K562 (cell line): ENCODE measurements around the gene ANXA2. TPM values are rescaled to one million over a fixed set of nuclear protein-coding genes. Genes with fewer than 3 reads are reported as not detected.

Source experiments
- ATAC-seq: fragments of 200-7000 bp; cut with Tn5 transposase; 3 replicates; pipeline ENCODE4 v1.9.1; 2020; ENCODE audit warnings: moderate library complexity
- BruUV-seq: library from RNA; stranded (reverse); fragments of 400-500 nt; replicated peaks from 2 replicates; lab custom pipeline; 2021; lab: Mats Ljungman, UMichigan
- CTCF ChIA-PET: fragments of 300-600 bp; formaldehyde crosslinking; extraction: SDS; loops from one replicate; lab custom pipeline; 2021; ENCODE audit warnings: low intra/inter-chr PET ratio; lab: Yijun Ruan, JAX
- POLR2A ChIA-PET: fragments of 300-600, 350-650 bp; sonication (Branson Sonifier 250); formaldehyde crosslinking; extraction: SDS; loops from one replicate; lab custom pipeline; 2021; ENCODE audit warnings: antibody characterized with exemption, inconsistent platforms; lab: Yijun Ruan, JAX
- DNase-seq, 4 experiments: peaks; one replicate each; pipeline versions ENCODE4 v3.0.0 to v3.0.0-alpha.2; 2011 to 2018; ENCODE audit warnings: low spot score in 3 of 4, mixed read lengths in 3 of 4; ENCODE audit errors: extremely low read depth in 1 of 4
- FAIRE-seq: peaks from 2 replicates; lab custom pipeline; 2011; peaks lifted over from hg19 to GRCh38; lab: Jason Lieb, UNC
- H2AFZ ChIP-seq: 2 replicates; pipeline ENCODE4 v1.6.0; 2011; ENCODE audit warnings: low read depth, low read length, control low read depth, inconsistent platforms
- H3K27ac ChIP-seq: fragments of 200-600 bp; 3 replicates; pipeline ENCODE4 v1.8.0; 2011; ENCODE audit warnings: low read depth, mild to moderate bottlenecking, control low read depth, inconsistent platforms, low read length, moderate library complexity, mixed read lengths; ENCODE audit errors: extremely low read depth
- H3K27me3 ChIP-seq, 2 experiments: fragments of 300-600 bp in 1 of 2; 2 replicates in 1 of 2; 3 replicates in 1 of 2; pipeline versions ENCODE4 v1.6.0 to v1.8.0; 2011; ENCODE audit warnings: inconsistent platforms in 2 of 2, low read length in 2 of 2, mild to moderate bottlenecking in 1 of 2, mixed read lengths in 1 of 2, moderate library complexity in 1 of 2; ENCODE audit not compliant: control insufficient read depth in 2 of 2, insufficient read depth in 2 of 2
- H3K36me3 ChIP-seq: fragments of 300-600 bp; 3 replicates; pipeline ENCODE4 v1.8.0; 2011; ENCODE audit warnings: mild to moderate bottlenecking, low read length, inconsistent platforms; ENCODE audit not compliant: control insufficient read depth, insufficient read depth
- H3K4me1 ChIP-seq, 2 experiments: fragments of 200-600 bp in 1 of 2; replicated peaks in 1 of 2; 2 replicates in 1 of 2; 3 replicates in 1 of 2; pipeline versions ENCODE4 v1.5.1 to v1.8.0; 2011; ENCODE audit warnings: inconsistent platforms in 2 of 2, low read length in 2 of 2, mild to moderate bottlenecking in 1 of 2, mixed read lengths in 1 of 2, moderate library complexity in 1 of 2; ENCODE audit not compliant: control insufficient read depth in 2 of 2, insufficient read depth in 2 of 2
- H3K4me2 ChIP-seq: 2 replicates; pipeline ENCODE4 v1.6.1; 2011; ENCODE audit warnings: low read length, control low read depth, inconsistent platforms, mixed read lengths; ENCODE audit not compliant: insufficient read depth
- H3K4me3 ChIP-seq: fragments of 200-600 bp; sonication (generic), shearing (Covaris generic); 2 replicates; pipeline ENCODE4 v1.5.1; 2016; ENCODE audit warnings: control low read depth, inconsistent platforms
- H3K79me2 ChIP-seq: fragments of 200-600 bp; 3 replicates; pipeline ENCODE4 v1.8.0; 2011; ENCODE audit warnings: low read length, inconsistent platforms; ENCODE audit not compliant: control insufficient read depth, insufficient read depth
- H3K9ac ChIP-seq, 2 experiments: 2 replicates each; pipeline versions ENCODE4 v1.6.0 to v1.6.1; 2011; ENCODE audit warnings: low read depth in 2 of 2, low read length in 2 of 2, control low read depth in 1 of 2, inconsistent platforms in 1 of 2, mild to moderate bottlenecking in 1 of 2, mixed read lengths in 1 of 2; ENCODE audit not compliant: insufficient read depth in 1 of 2
- H3K9me1 ChIP-seq: one replicate; pipeline ENCODE4 v1.6.0; 2011; ENCODE audit warnings: inconsistent platforms, mild to moderate bottlenecking, low read length, moderate library complexity; ENCODE audit not compliant: control insufficient read depth, insufficient read depth
- H3K9me3 ChIP-seq: replicated peaks from 2 replicates; pipeline ENCODE4 v1.5.1; 2011; ENCODE audit warnings: low read depth, low read length, inconsistent platforms; ENCODE audit not compliant: control insufficient read depth, insufficient read depth
- H4K20me1 ChIP-seq: replicated peaks from 2 replicates; pipeline ENCODE4 v1.6.1; 2011; ENCODE audit warnings: low read length, inconsistent platforms, mixed read lengths; ENCODE audit not compliant: control insufficient read depth, insufficient read depth
- BCOR ChIP-seq: fragments of 450-650 bp; IDR thresholded peaks from 2 replicates; pipeline ENCODE4 v1.6.1; 2016
- HNRNPK ChIP-seq: fragments of 200-400 bp; formaldehyde crosslinking; IDR thresholded peaks from one replicate; pipeline ENCODE4 v1.6.1; 2018; ENCODE audit warnings: mild to moderate bottlenecking, low read depth, low read length; ENCODE audit not compliant: poor library complexity, severe bottlenecking
- IRF2 ChIP-seq: sonication (generic); formaldehyde crosslinking; IDR thresholded peaks from 2 replicates; pipeline ENCODE4 v1.8.1; 2022; ENCODE audit warnings: mild to moderate bottlenecking, missing genetic modification reagents
- WGBS: fragments of 100-300 bp; shearing (Covaris generic); methylation state at CpG from one replicate; pipeline ENCODE4 v1.1.6; 2016; ENCODE audit warnings: low coverage, mixed read lengths; ENCODE audit not compliant: insufficient coverage; ENCODE audit errors: missing lambda C conversion rate; 5-methylcytosine and 5-hydroxymethylcytosine counted together
- in situ Hi-C: fragments of 300-500 bp; cut with MboI; formaldehyde crosslinking; loops from 4 replicates; pipeline ENCODE4 v1.15.0; 2018; ENCODE audit warnings: inconsistent platforms, mixed read lengths
- intact Hi-C: fragments of 100-400 bp; cut with micrococcal nuclease; formaldehyde crosslinking; loops from 2 replicates; pipeline ENCODE4 v1.14.2; 2022
- polyA plus RNA-seq, 8 experiments: library from polyadenylated mRNA; depleted of rRNA in 4 of 8; stranded (reverse) in 5 of 8; unstranded in 3 of 8; fragments of >200 nt; fragmentation: Nextera tagmentation in 2 of 8; fragmentation: Illumina TruSeq in 1 of 8; extraction: Ambion mirVana in 2 of 8; extraction: Trizol in 1 of 8; gene quantifications; 2 replicates each; pipeline versions ENCODE4 v1.2.1 to v1.2.3, GENCODE V29; 2011 to 2014; ENCODE audit warnings: inconsistent platforms in 1 of 8, missing spikeins in 1 of 8
- total RNA-seq, 7 experiments: library from RNA; depleted of rRNA in 6 of 7; stranded (reverse); fragments of >200 nt in 6 of 7; fragmentation: Illumina TruSeq in 2 of 7; extraction: Trizol in 2 of 7; gene quantifications; 2 replicates each; pipeline versions ENCODE4 v1.2.1 to v1.2.3, GENCODE V29; 2011 to 2021; ENCODE audit warnings: low replicate concordance in 1 of 7
- TF ChIP-seq, protein P1 (sequence below): fragments of 150-350 bp; conservative IDR thresholded peaks from 2 replicates; pipeline ENCODE4 v1.6.1; 2014; ENCODE audit warnings: low read length
- TF ChIP-seq, protein P2 (sequence below): sonication (generic); IDR thresholded peaks from 2 replicates; pipeline ENCODE4 v1.6.1; 2016

ANXA2 gene
- total and polyA plus RNA-seq, 9 of the 15 experiments (the other 6 are each of a cell fraction or from before 2014, with no cell fraction given) = 301 to 1,102 (median 452) TPM

DNA sequence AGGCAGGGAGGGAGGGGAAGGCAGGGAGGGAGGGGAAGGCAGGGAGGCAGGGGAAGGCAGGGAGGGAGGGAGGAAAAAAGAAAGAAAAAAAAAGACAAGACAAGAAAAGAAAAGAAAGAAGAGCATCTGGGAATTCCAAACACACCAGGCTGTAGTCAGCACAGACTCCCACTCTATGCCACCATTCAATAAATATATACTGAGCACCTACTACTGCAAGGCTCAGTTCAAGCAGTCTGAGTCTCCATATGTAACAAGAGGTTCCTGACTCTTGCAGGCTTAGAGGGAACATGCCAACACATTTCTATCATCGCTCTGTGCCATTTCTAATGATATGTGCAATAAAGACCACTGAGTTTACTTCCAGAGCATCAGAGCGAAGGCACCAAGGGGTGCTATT, 47.7 kb downstream of the ANXA2 start:
- Histone ChIP-seq H3K79me2 (no peaks in the 10 kb centered on the region), H3K4me1 (no peaks in the 10 kb centered on the region), H3K27me3 (no peaks in the 10 kb centered on the region), H2AFZ (no peak overlapping the region), H3K9ac (no peak overlapping the region), H4K20me1 (no peaks in the 10 kb centered on the region), H3K9me3 (no peaks in the 10 kb centered on the region), H3K27ac (no peak overlapping the region), H3K4me2 (no peak overlapping the region), H3K4me3 (no peak overlapping the region), H3K36me3 (peaks cover 83% of the 10 kb centered on the region), H3K9me1 (no peaks in the 10 kb centered on the region)
- ChIA-PET CTCF (no interaction called here), POLR2A (no interaction called here)
- intact Hi-C loops = no loop called here
- no TSS peak for BruUV-seq
- ATAC-seq (no peak), DNase-seq (no peak), FAIRE-seq (peak; percentile 32)
- WGBS = 100% methylated on average over 2 of the region's 2 CpGs
- peak; percentile 0 for TF ChIP-seq HNRNPK
- TF ChIP-seq, protein P1, sequence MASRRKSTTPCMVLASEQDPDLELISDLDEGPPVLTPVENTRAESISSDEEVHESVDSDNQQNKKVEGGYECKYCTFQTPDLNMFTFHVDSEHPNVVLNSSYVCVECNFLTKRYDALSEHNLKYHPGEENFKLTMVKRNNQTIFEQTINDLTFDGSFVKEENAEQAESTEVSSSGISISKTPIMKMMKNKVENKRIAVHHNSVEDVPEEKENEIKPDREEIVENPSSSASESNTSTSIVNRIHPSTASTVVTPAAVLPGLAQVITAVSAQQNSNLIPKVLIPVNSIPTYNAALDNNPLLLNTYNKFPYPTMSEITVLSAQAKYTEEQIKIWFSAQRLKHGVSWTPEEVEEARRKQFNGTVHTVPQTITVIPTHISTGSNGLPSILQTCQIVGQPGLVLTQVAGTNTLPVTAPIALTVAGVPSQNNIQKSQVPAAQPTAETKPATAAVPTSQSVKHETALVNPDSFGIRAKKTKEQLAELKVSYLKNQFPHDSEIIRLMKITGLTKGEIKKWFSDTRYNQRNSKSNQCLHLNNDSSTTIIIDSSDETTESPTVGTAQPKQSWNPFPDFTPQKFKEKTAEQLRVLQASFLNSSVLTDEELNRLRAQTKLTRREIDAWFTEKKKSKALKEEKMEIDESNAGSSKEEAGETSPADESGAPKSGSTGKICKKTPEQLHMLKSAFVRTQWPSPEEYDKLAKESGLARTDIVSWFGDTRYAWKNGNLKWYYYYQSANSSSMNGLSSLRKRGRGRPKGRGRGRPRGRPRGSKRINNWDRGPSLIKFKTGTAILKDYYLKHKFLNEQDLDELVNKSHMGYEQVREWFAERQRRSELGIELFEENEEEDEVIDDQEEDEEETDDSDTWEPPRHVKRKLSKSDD = no peak
- TF ChIP-seq, protein P2, sequence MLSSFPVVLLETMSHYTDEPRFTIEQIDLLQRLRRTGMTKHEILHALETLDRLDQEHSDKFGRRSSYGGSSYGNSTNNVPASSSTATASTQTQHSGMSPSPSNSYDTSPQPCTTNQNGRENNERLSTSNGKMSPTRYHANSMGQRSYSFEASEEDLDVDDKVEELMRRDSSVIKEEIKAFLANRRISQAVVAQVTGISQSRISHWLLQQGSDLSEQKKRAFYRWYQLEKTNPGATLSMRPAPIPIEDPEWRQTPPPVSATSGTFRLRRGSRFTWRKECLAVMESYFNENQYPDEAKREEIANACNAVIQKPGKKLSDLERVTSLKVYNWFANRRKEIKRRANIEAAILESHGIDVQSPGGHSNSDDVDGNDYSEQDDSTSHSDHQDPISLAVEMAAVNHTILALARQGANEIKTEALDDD = no peak
- no peak for TF ChIP-seq IRF2
- no peak for TF ChIP-seq BCOR
- in situ Hi-C loops = no loop called here
